Skeletal muscle satellite cell (primary cell): ENCODE measurements around the gene MARCHF5.
A peak's percentile ranks its signal among the peaks of the same experiment; 100 is the strongest.

Experiments used
- H3K27me3 ChIP-seq: 2 replicates; pipeline ENCODE4 v1.7.0; 2013; ENCODE audit warnings: low read length; ENCODE audit not compliant: control insufficient read depth, insufficient read depth
- H3K36me3 ChIP-seq: 2 replicates; pipeline ENCODE4 v1.7.0; 2013; ENCODE audit warnings: mild to moderate bottlenecking, control low read depth, low read length; ENCODE audit not compliant: insufficient read depth
- H3K4me1 ChIP-seq: 2 replicates; pipeline ENCODE4 v1.7.0; 2013; ENCODE audit warnings: low read length; ENCODE audit not compliant: control insufficient read depth, insufficient read depth
- H3K4me2 ChIP-seq: 2 replicates; pipeline ENCODE4 v1.7.0; 2013; ENCODE audit warnings: mild to moderate bottlenecking, low read length
- H3K4me3 ChIP-seq: 2 replicates; pipeline ENCODE4 v1.7.0; 2013; ENCODE audit warnings: low read length
- H3K9ac ChIP-seq: 2 replicates; pipeline ENCODE4 v1.7.0; 2013; ENCODE audit warnings: mild to moderate bottlenecking, low read depth, low read length, moderate library complexity
- H3K9me3 ChIP-seq: replicated peaks from 2 replicates; pipeline ENCODE4 v1.7.0; 2013; ENCODE audit warnings: mild to moderate bottlenecking, control low read depth, low read length

Gene MARCHF5

DNA sequence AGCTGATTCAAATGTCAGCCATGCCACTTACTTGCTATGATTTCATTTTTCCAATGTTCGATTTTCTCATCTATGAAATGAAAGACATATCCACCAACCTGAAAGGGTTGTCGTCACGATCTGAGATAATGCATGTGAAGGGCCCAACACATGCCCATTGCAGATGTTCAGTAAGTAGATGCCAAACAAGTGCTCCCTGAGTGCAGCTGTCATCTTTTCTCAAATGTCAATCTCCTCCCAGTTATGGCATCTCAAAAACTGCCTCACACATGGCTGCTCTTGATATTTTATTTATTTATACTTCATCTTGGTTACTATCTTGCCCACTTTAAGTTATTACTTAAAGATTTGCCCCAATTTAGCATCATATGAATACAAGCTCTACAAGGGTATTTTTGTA, 16.9 kb upstream of the MARCHF5 start:
- Histone ChIP-seq H3K4me2 (no peak overlapping the region), H3K27me3 (no peaks in the 10 kb centered on the region), H3K9me3 (no peaks in the 10 kb centered on the region), H3K4me1 (no peaks in the 10 kb centered on the region), H3K4me3 (no peak overlapping the region), H3K36me3 (no peaks in the 10 kb centered on the region), H3K9ac (no peak overlapping the region)

- H3K4me2 ChIP-seq, result peak overlapping the region; percentile 36
- H3K4me3 ChIP-seq, result no peak overlapping the region
- H3K9ac ChIP-seq, result no peak overlapping the region
These were observed 11.8 kb upstream of the MARCHF5 start for GRCh38 chr10:92278996-92279696.

DNA sequence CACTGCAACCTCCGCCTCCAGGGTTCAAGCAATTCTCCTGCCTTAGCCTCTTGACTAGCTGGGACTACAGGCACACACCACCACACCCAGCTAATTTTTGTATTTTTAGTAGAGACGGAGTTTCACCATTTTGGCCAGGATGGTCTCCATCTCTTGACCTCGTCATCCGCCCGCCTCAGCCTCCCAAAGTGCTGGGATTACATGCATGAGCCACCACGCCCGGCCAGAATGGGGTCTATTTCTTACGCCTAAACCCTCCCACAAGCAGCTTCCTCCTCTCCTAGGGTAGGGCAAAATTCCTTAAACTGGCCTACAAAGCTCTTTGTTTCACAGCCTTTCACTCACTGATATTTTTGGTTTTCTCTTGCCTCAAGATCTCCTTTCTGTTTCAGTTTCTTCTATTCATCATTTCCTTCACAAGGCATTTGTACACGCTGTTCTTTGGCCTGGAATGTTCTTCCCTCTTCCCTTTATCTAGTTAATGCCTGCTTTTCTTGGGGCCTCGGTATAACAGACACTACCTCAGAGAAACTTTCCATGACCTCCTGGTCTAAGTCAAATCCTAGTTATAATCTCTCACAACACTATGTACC, 6.8 kb upstream of the MARCHF5 start:
- H3K4me1 ChIP-seq, result no peaks in the 10 kb centered on the region
- no peak overlapping the region for H3K4me2 ChIP-seq
- H3K4me3 ChIP-seq, result no peak overlapping the region
- H3K9ac ChIP-seq, result no peak overlapping the region
- H3K36me3 ChIP-seq, result no peaks in the 10 kb centered on the region
- H3K9me3 ChIP-seq, result no peaks in the 10 kb centered on the region
- no peaks in the 10 kb centered on the region for H3K27me3 ChIP-seq

More at GRCh38 chr10:92278996-92279696, 11.8 kb upstream of the MARCHF5 start:
- Histone ChIP-seq H3K9me3 (no peaks in the 10 kb centered on the region), H3K4me1 (no peaks in the 10 kb centered on the region), H3K36me3 (no peaks in the 10 kb centered on the region), H3K27me3 (no peaks in the 10 kb centered on the region)

GRCh38 chr10:92290076-92290836, 711 bp upstream of the MARCHF5 start:
- H3K4me2 ChIP-seq, result peak overlapping the region; percentile 91
- peak overlapping the region; percentile 89 for H3K4me3 ChIP-seq
- H3K9ac ChIP-seq, result peak overlapping the region; percentile 99
- H3K9me3 ChIP-seq, result no peaks in the 10 kb centered on the region
- H3K4me1 ChIP-seq, result peaks cover 6% of the 10 kb centered on the region
- H3K27me3 ChIP-seq, result no peaks in the 10 kb centered on the region
- H3K36me3 ChIP-seq, result peaks cover 7% of the 10 kb centered on the region

DNA sequence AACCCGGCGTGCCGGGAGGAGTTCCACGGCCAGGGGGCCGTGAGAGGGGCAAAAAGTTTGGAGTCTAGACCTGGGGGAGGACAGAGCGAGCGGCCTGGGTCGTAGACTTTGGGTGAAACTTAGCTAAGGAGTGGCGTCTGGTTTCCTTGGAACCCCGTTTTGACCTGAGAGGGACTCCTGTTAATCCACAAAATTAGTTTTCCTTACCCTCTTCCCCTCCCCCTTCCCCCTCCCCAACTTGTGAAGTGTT, 574 bp downstream of the MARCHF5 start:
- Histone ChIP-seq H3K4me1 (peaks cover 6% of the 10 kb centered on the region), H3K27me3 (no peaks in the 10 kb centered on the region), H3K9ac (peak overlapping the region; percentile 99)

DNA sequence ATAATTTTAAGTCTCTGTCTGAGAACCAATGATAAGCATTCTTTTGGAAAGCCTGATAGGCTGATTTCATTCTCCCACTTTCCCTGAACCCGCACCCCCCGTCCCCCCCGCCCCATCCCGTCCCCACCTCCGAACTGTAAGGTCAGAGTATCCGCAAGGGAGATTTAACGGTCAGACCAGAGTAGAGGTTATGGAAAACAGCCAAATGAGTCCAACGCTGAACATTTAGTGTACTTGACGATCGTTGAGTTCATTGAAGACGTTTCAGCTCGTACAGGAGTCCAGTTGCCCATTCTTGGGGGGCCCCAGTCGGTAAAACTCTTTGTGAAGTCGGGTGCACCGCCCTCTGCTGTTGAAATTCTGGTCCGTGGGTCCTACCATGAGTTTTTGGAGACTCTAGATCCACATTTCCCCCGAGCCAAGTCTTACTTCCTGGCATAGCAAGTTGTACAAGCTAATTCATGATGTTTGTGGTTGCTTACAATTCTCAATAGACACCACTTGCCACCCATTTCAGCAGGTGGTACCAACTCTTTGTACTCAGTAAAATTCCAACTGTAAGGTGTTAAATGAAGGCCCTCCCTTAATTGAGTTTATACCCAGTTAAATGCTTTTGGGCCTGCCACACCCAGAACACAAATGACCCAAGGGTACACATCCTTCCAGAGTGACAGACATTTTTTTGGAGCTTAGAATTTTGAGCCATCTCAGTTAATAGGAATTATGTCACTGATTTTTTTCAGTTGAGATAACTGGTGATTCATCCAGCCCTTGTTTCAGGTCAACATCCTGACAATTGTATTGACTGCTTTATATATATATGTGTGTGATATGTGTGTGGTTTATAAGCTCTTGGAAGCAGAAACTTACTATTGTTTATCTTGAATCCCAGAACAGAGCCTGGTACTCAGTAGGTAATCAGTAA, 1.2 kb downstream of the MARCHF5 start:
- H3K4me2 ChIP-seq, result peak overlapping the region; percentile 87
- peak overlapping the region; percentile 89 for H3K4me3 ChIP-seq
- peak overlapping the region; percentile 99 for H3K9ac ChIP-seq
- H3K27me3 ChIP-seq, result no peaks in the 10 kb centered on the region
- H3K36me3 ChIP-seq, result peaks cover 15% of the 10 kb centered on the region
- peaks cover 6% of the 10 kb centered on the region for H3K4me1 ChIP-seq
- H3K9me3 ChIP-seq, result no peaks in the 10 kb centered on the region

More for the DNA sequence above, 574 bp downstream of the MARCHF5 start:
- peak overlapping the region; percentile 87 for H3K4me2 ChIP-seq
- peak overlapping the region; percentile 89 for H3K4me3 ChIP-seq
- no peaks in the 10 kb centered on the region for H3K9me3 ChIP-seq
- H3K36me3 ChIP-seq, result peaks cover 14% of the 10 kb centered on the region

DNA sequence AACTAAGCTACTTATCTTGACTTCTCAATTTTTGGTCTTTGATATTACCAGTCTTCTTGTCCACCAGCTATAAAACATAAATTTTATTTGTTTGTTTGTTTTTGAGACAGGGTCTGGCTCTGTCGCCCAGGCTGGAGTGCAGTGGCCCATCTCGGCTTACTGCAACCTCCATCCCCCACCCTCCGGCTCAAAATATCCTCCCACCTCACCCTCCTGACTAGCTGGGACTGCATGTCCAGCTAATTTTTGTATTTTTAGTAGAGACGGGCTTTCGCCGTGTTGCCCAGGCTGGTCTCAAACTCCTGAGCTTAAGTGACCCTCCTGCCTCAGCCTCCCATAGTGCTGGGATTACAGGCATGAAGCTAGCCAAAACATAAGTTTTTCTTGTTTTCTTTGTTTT, 7.5 kb downstream of the MARCHF5 start:
- no peak overlapping the region for H3K9ac ChIP-seq
- H3K36me3 ChIP-seq, result peaks cover 19% of the 10 kb centered on the region
- H3K4me3 ChIP-seq, result no peak overlapping the region
- H3K4me1 ChIP-seq, result no peaks in the 10 kb centered on the region
- H3K27me3 ChIP-seq, result no peaks in the 10 kb centered on the region
- H3K9me3 ChIP-seq, result no peaks in the 10 kb centered on the region
- no peak overlapping the region for H3K4me2 ChIP-seq

DNA sequence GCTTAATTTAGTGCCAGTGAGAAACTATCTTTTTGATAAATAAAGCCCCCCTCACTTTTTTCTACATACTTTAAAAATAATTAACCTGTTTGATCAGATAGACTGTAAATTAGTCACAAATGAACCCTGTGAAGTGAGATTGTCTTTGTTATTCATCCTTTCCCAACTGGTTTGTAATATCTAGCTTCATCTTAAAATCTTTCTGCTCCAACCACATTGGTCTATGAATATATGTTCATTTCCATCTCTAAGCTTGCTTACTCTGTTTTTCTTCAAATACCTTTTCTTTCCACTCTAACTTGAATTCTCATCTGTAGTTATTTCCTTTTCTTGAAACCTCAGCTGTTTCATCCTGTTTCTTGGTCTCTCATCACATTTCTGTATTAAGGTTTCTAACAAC, 12.1 kb downstream of the MARCHF5 start:
- no peaks in the 10 kb centered on the region for H3K27me3 ChIP-seq
- H3K9ac ChIP-seq, result no peak overlapping the region
- H3K4me3 ChIP-seq, result no peak overlapping the region
- H3K4me2 ChIP-seq, result no peak overlapping the region
- H3K9me3 ChIP-seq, result no peaks in the 10 kb centered on the region
- peaks cover 6% of the 10 kb centered on the region for H3K36me3 ChIP-seq
- no peaks in the 10 kb centered on the region for H3K4me1 ChIP-seq

DNA sequence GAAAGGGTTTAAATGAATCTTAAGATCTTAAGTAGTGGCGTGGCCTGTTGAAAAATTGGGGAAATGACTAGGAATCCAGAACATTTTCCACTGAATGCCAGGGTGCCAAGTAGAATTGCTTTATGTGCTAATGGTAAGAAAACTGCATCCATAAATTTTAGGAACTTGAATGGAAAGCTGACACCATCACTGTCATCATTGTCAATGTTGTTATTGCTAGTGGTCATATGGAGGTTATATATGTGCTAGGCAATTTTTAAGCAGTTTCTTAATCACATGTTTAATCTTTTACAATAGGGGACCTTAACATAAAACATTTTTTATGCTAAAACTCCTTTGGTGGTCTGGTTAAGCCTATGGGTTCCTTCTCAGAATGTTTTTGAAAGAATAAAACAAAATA, 13.1 kb downstream of the MARCHF5 start:
- peaks cover 6% of the 10 kb centered on the region for H3K36me3 ChIP-seq
- H3K27me3 ChIP-seq, result no peaks in the 10 kb centered on the region

GRCh38 chr10:92305133-92306072, 14.4 kb downstream of the MARCHF5 start:
- H3K9me3 ChIP-seq, result no peaks in the 10 kb centered on the region
- no peak overlapping the region for H3K9ac ChIP-seq
- no peaks in the 10 kb centered on the region for H3K4me1 ChIP-seq
- H3K36me3 ChIP-seq, result peaks cover 6% of the 10 kb centered on the region
- no peak overlapping the region for H3K4me3 ChIP-seq
- H3K27me3 ChIP-seq, result no peaks in the 10 kb centered on the region
- H3K4me2 ChIP-seq, result no peak overlapping the region

More for the DNA sequence above, 13.1 kb downstream of the MARCHF5 start:
- H3K9me3 ChIP-seq, result no peaks in the 10 kb centered on the region
- H3K4me3 ChIP-seq, result no peak overlapping the region
- H3K4me2 ChIP-seq, result no peak overlapping the region
- no peak overlapping the region for H3K9ac ChIP-seq
- H3K4me1 ChIP-seq, result no peaks in the 10 kb centered on the region
